GM19372 (cell line): ENCODE data around the gene RGS3.

Source experiments
- ATAC-seq: cut with Tn5 transposase; IDR thresholded peaks from one replicate; pipeline ENCODE4 v1.9.1; 2021; ENCODE audit warnings: mild to moderate bottlenecking, low read depth, moderate library complexity; ENCODE audit not compliant: unreplicated experiment

Gene RGS3

GRCh38 chr9:113580954-113581311 lies 117.4 kb downstream of the RGS3 start:
- no peak for ATAC-seq

GRCh38 chr9:113581865-113582697 lies 118.6 kb downstream of the RGS3 start:
- peak; percentile 75 for ATAC-seq

GRCh38 chr9:113582698-113583200 lies 119.2 kb downstream of the RGS3 start:
- ATAC-seq, result no peak

GRCh38 chr9:113583511-113584427 lies 120.2 kb downstream of the RGS3 start:
- ATAC-seq, result no peak

GRCh38 chr9:113584428-113585084 lies 121.0 kb downstream of the RGS3 start:
- ATAC-seq, result no peak

GRCh38 chr9:113585085-113585442 lies 121.5 kb downstream of the RGS3 start:
- ATAC-seq, result no peak

GRCh38 chr9:113585555-113585954 lies 122.0 kb downstream of the RGS3 start:
- no peak for ATAC-seq

- no peak for ATAC-seq
Measured at GRCh38 chr9:113587471-113588031, 124.0 kb downstream of the RGS3 start.

GRCh38 chr9:113588242-113588810 lies 124.8 kb downstream of the RGS3 start:
- ATAC-seq, result no peak

- ATAC-seq, result no peak
Measured at GRCh38 chr9:113588936-113589335, 125.4 kb downstream of the RGS3 start.

GRCh38 chr9:113589407-113589806 lies 125.9 kb downstream of the RGS3 start:
- no peak for ATAC-seq

GRCh38 chr9:113589890-113590289 lies 126.4 kb downstream of the RGS3 start:
- ATAC-seq, result no peak

GRCh38 chr9:113590389-113590788 lies 126.9 kb downstream of the RGS3 start:
- ATAC-seq, result no peak

GRCh38 chr9:113590991-113591898 lies 127.7 kb downstream of the RGS3 start:
- ATAC-seq, result peak; percentile 53

GRCh38 chr9:113591899-113592625 lies 128.5 kb downstream of the RGS3 start:
- no peak for ATAC-seq

GRCh38 chr9:113592876-113593575 lies 129.5 kb downstream of the RGS3 start:
- ATAC-seq, result no peak

GRCh38 chr9:113593682-113594281 lies 130.3 kb downstream of the RGS3 start:
- ATAC-seq, result no peak
